Smooth muscle cell (in vitro differentiated cells): ENCODE data around the gene HOXA9. TPM values are rescaled to one million over a fixed set of nuclear protein-coding genes. Genes with fewer than 3 reads are reported as not detected.

Source experiments
- DNase-seq: peaks from one replicate; lab custom pipeline; 2025; ENCODE audit not compliant: unreplicated experiment; lab: John Stamatoyannopoulos, UW
- H2AFZ ChIP-seq: fragments of 200-600 bp; sonication (generic); 2 replicates; pipeline ENCODE4 v1.6.0; 2016; ENCODE audit warnings: antibody characterized with exemption, low read depth, mild to moderate bottlenecking
- H3F3A ChIP-seq: fragments of 200-600 bp; sonication (generic); 2 replicates; pipeline ENCODE4 v1.6.0; 2017; ENCODE audit warnings: antibody characterized with exemption, low read depth
- H3K27ac ChIP-seq: fragments of 200-600 bp; sonication (generic); 2 replicates; pipeline ENCODE4 v1.5.1; 2016; ENCODE audit warnings: low read depth, mild to moderate bottlenecking
- H3K27me3 ChIP-seq: fragments of 200-600 bp; sonication (generic); 2 replicates; pipeline ENCODE4 v1.6.1; 2016; ENCODE audit warnings: low read depth, mild to moderate bottlenecking
- H3K36me3 ChIP-seq: fragments of 200-600 bp; sonication (generic); 2 replicates; pipeline ENCODE4 v1.5.1; 2016; ENCODE audit warnings: low read depth
- H3K4me1 ChIP-seq: fragments of 200-600 bp; sonication (generic); 2 replicates; pipeline ENCODE4 v1.5.1; 2016; ENCODE audit warnings: low read depth
- H3K4me2 ChIP-seq: fragments of 200-600 bp; sonication (generic); 2 replicates; pipeline ENCODE4 v1.6.0; 2016; ENCODE audit warnings: mild to moderate bottlenecking
- H3K4me3 ChIP-seq: fragments of 200-600 bp; sonication (generic); 2 replicates; pipeline ENCODE4 v1.5.1; 2016; ENCODE audit warnings: mild to moderate bottlenecking
- H3K79me2 ChIP-seq: fragments of 200-600 bp; sonication (generic); 2 replicates; pipeline ENCODE4 v1.6.0; 2016; ENCODE audit warnings: low read depth, mild to moderate bottlenecking
- H3K9ac ChIP-seq: fragments of 200-600 bp; sonication (generic); 2 replicates; pipeline ENCODE4 v1.6.0; 2016; ENCODE audit warnings: low read depth
- H3K9me3 ChIP-seq: fragments of 200-600 bp; sonication (generic); replicated peaks from 2 replicates; pipeline ENCODE4 v1.5.1; 2016; ENCODE audit warnings: low read depth
- H4K20me1 ChIP-seq: fragments of 200-600 bp; sonication (generic); 2 replicates; pipeline ENCODE4 v1.6.0; 2016; ENCODE audit warnings: low read depth
- WGBS: methylation state at CpG from one replicate; pipeline ENCODE4 v1.1.7; 2016; ENCODE audit warnings: low lambda C conversion rate; 5-methylcytosine and 5-hydroxymethylcytosine counted together
- polyA plus RNA-seq: library from polyadenylated mRNA; unstranded; fragments of >200 nt; fragmentation: Nextera tagmentation; extraction: Ambion mirVana; gene quantifications from 2 replicates; pipeline ENCODE4 v1.2.1, GENCODE V29; 2016
- total RNA-seq: library from RNA; depleted of rRNA; stranded (reverse); fragments of >200 nt; gene quantifications from 2 replicates; pipeline ENCODE4 v1.2.3, GENCODE V29; 2014
- TF ChIP-seq, protein P1 (sequence below): fragments of 200-600 bp; sonication (generic); IDR thresholded peaks from 2 replicates; pipeline ENCODE4 v1.5.1; 2017; ENCODE audit warnings: borderline replicate concordance, mild to moderate bottlenecking, antibody characterized with exemption; ENCODE audit not compliant: insufficient read depth, poor library complexity, severe bottlenecking

The HOXA9 gene
- total and polyA plus RNA-seq, 2 experiments from 2014 or later, result 12.6 to 35.8 TPM

DNA sequence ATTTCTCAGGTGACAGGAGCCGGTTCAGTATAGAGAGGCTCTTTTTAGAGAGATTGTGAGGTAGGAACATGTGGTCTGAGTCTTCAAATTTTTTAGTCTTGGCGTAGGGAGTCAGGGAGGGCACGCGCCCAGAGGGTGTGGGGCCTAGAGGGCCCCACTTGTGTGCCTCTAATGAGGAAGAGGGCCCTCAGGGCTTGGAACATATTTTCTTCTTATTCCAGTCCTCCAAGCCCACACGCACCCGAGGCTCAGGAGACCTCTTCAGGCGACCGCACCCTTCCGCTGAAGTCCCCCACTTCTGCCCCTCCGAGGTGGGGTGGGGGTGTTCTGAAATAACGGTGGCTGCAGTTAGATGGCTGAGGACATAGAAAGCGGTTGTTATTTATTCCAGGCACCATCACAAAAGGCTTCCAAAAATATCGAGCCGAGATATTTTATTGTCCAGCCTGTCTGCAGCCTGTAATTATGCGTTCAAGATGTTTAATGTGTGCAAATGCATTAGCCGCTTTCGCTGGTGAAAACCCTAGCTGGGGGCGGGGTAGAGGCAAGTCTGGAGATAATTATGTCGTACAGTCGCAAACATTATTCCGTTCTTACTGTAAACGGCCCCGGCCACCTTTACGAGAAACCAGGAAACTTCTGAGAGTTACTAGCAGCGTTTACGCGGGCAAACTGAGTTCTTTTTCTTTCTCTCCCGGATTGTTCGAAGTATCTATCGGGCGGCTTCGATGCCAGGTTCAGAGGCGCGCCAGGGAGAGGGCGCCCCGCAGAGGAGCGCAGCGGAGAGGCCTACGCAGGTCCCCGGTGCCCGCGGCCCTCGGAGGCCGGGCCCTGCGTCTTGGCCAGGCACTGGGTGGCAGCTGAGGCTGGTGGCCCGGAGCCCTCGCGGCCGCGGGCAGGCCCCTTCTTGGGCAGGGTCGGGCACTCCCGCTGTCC lies 47.4 kb upstream of the HOXA9 start:
- Histone ChIP-seq H3K4me3 (peak overlapping the region; percentile 6), H3K9me3 (no peaks in the 10 kb centered on the region), H3K79me2 (no peaks in the 10 kb centered on the region), H3K27me3 (peaks cover 10% of the 10 kb centered on the region), H3F3A (peaks cover 4% of the 10 kb centered on the region), H4K20me1 (no peaks in the 10 kb centered on the region), H3K27ac (no peak overlapping the region), H3K36me3 (no peaks in the 10 kb centered on the region), H2AFZ (peak overlapping the region; percentile 96), H3K4me2 (peak overlapping the region; percentile 79), H3K4me1 (peaks cover 20% of the 10 kb centered on the region), H3K9ac (no peak overlapping the region)
- TF ChIP-seq, protein P1, sequence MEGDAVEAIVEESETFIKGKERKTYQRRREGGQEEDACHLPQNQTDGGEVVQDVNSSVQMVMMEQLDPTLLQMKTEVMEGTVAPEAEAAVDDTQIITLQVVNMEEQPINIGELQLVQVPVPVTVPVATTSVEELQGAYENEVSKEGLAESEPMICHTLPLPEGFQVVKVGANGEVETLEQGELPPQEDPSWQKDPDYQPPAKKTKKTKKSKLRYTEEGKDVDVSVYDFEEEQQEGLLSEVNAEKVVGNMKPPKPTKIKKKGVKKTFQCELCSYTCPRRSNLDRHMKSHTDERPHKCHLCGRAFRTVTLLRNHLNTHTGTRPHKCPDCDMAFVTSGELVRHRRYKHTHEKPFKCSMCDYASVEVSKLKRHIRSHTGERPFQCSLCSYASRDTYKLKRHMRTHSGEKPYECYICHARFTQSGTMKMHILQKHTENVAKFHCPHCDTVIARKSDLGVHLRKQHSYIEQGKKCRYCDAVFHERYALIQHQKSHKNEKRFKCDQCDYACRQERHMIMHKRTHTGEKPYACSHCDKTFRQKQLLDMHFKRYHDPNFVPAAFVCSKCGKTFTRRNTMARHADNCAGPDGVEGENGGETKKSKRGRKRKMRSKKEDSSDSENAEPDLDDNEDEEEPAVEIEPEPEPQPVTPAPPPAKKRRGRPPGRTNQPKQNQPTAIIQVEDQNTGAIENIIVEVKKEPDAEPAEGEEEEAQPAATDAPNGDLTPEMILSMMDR, result peak; percentile 5
- DNase-seq, result no peak
- WGBS, result 32% methylated on average over 46 of the region's 52 CpGs

DNA sequence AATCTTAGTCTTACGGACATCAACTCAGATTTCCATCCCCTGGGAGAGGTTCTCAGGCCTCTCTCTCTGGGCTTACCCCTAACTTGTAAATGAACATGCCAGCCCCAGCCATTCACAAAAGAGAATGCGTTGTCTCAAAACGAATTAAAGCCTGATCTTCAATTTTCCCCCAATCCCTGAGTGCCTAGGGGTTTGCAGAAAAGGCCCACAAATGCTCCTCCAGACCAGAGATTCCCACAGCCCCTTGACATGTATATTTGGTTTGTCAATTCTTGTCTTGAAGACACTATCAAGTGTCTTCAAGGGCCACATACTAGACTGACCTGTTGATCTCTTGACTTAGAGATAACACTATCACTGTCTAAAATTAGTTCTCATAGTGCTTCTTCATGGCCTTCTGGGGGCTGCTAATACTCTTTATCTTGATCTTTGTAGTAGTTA lies 46.4 kb upstream of the HOXA9 start:
- Histone ChIP-seq H3K27ac (no peak overlapping the region), H3K4me3 (no peak overlapping the region), H3K4me1 (peaks cover 23% of the 10 kb centered on the region), H3K36me3 (no peaks in the 10 kb centered on the region), H3K27me3 (peaks cover 16% of the 10 kb centered on the region), H3K4me2 (no peak overlapping the region), H3F3A (peaks cover 4% of the 10 kb centered on the region), H4K20me1 (no peaks in the 10 kb centered on the region), H3K9me3 (no peaks in the 10 kb centered on the region), H2AFZ (no peak overlapping the region), H3K79me2 (peaks cover 5% of the 10 kb centered on the region), H3K9ac (no peak overlapping the region)
- no peak for DNase-seq
- 77% methylated on average over 3 of the region's 3 CpGs for WGBS
- TF ChIP-seq, protein P1, result no peak

DNA sequence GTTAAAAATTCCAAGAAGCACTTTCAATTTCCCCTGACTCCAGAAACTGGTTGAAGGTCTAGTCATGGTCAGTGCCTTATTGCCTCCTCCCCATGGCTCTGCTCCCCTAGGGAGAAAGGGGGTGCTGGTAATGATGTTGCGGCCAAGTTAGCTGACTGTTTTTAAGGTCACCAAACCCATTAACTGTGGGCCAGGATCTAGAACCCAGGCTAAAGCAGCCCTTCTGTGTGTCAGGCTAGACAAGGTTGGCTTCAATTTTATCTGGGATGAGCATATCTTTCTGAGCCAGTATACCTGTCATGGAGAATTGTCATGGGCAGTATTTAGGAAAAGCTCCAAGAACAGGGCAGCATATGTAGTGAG lies 45.7 kb upstream of the HOXA9 start:
- Histone ChIP-seq H3K79me2 (peaks cover 12% of the 10 kb centered on the region), H3K4me3 (no peak overlapping the region), H3K4me2 (peak overlapping the region; percentile 86), H3K4me1 (peaks cover 23% of the 10 kb centered on the region), H3K27me3 (peaks cover 24% of the 10 kb centered on the region), H4K20me1 (no peaks in the 10 kb centered on the region), H3K36me3 (no peaks in the 10 kb centered on the region), H2AFZ (no peak overlapping the region), H3K9me3 (no peaks in the 10 kb centered on the region), H3K9ac (no peak overlapping the region), H3F3A (peaks cover 4% of the 10 kb centered on the region), H3K27ac (no peak overlapping the region)
- TF ChIP-seq, protein P1, result no peak
- DNase-seq, result no peak
- WGBS, result 93% methylated on average over 1 of the region's 1 CpG
